Measurements from ENCODE around the gene LRRC73. TPM values are rescaled to one million over a fixed set of nuclear protein-coding genes. Genes with fewer than 3 reads are reported as not detected.

Gene LRRC73
- total RNA-seq, 1 experiment from 2014 or later, result 0.37 TPM

DNA sequence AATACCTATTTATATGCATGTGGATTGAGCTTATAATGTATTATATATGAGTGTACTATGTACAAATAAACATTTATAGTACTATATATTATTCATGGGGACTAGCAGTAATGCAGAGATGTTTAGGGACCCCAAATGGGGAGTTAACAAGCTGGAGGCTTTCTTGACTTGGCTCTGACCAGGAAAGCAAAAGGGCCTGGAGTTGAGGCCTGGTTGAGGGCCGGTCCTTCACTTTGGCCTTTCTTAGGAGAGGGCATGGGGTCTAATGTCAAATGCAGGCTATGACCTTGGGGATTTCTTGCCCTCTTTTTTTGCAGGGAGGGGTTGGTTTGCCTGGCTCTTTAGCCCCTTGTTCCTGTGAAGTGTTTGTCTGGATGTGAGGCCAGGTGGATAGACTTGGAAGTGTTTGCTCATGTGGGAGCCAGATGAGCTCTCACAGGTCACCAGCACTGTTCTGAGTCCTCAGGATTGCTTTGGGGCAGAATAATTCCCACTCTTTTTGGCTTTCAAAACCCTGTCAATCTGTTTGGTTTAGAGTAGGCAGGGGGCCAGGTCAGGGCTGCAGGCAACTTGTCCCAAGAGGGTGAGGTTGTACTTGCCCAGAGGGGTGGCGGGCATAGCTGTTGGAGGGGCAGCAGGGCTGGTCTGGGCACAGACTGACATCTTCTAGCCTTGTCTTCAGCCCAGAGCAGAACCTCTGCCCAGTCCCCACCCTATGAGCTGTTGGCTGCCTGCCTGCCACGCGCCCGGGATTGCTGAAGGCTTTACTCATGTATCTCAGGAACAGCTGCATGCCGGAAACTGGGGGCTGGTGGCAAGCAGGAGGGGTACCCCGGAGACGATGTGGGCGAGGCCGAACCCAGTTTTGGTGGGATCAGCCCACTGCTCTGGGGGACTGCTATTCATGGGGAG lies 18.1 kb downstream of the LRRC73 start:
- CTCF ChIA-PET, result interaction anchor here (0.6 to 9.0 kb wide), 4 partner anchors 13 to 233 kb away, joined by 3 to 102 read pairs (median 48); partner anchors contain the start of gene DLK2
- TF ChIP-seq CTCF (IDR thresholded peaks at IDR 0.05; ENCODE audit: unreplicated experiment), result no peak
- POLR2A ChIA-PET, result interaction anchor here (0.5 to 9.6 kb wide), 15 partner anchors 12 to 325 kb away, joined by 3 to 209 read pairs (median 4); partner anchors contain the start of genes ABCC10, DLK2, GTPBP2 and POLR1C
- Mint-ChIP-seq H3K9me3 (ENCODE audit: unreplicated experiment) (no peaks in the 10 kb centered on the region), H3K4me1 (ENCODE audit: insufficient read depth, unreplicated experiment) (peaks cover 58% of the 10 kb centered on the region), H3K36me3 (ENCODE audit: insufficient read depth, unreplicated experiment) (peaks cover 24% of the 10 kb centered on the region), H3K4me3 (ENCODE audit: unreplicated experiment) (peak overlapping the region; percentile 45), H3K27me3 (ENCODE audit: insufficient read depth, unreplicated experiment) (no peaks in the 10 kb centered on the region), H3K27ac (ENCODE audit: low read depth, unreplicated experiment) (peak overlapping the region; percentile 50)
- intact Hi-C loops (cut with micrococcal nuclease), result no loop called here
- DNase-seq (ENCODE audit: unreplicated experiment), result peak; percentile 84
- no TSS peak for BruUV-seq (replicated peaks)

GRCh38 chr6:43490523-43490939 lies 19.6 kb downstream of the LRRC73 start:
- Mint-ChIP-seq H3K9me3 (ENCODE audit: unreplicated experiment) (no peaks in the 10 kb centered on the region), H3K4me1 (ENCODE audit: insufficient read depth, unreplicated experiment) (peaks cover 46% of the 10 kb centered on the region), H3K27me3 (ENCODE audit: insufficient read depth, unreplicated experiment) (no peaks in the 10 kb centered on the region), H3K36me3 (ENCODE audit: insufficient read depth, unreplicated experiment) (peaks cover 25% of the 10 kb centered on the region), H3K4me3 (ENCODE audit: unreplicated experiment) (no peak overlapping the region), H3K27ac (ENCODE audit: low read depth, unreplicated experiment) (peak overlapping the region; percentile 58)
- TF ChIP-seq CTCF (IDR thresholded peaks at IDR 0.05; ENCODE audit: unreplicated experiment), result no peak
- no peak for DNase-seq (ENCODE audit: unreplicated experiment)
- intact Hi-C loops (cut with micrococcal nuclease), result no loop called here
- POLR2A ChIA-PET, result interaction anchor here (1.4 to 9.6 kb wide), 5 partner anchors 10 to 63 kb away, joined by 3 to 209 read pairs (median 10); partner anchors contain the start of genes ABCC10, DLK2, POLR1C and TJAP1
- BruUV-seq (replicated peaks), result no TSS peak
- CTCF ChIA-PET, result interaction anchor here (0.6 to 9.0 kb wide), 5 partner anchors 15 to 128 kb away, joined by 3 to 93 read pairs (median 3); partner anchors contain the start of gene DLK2

DNA sequence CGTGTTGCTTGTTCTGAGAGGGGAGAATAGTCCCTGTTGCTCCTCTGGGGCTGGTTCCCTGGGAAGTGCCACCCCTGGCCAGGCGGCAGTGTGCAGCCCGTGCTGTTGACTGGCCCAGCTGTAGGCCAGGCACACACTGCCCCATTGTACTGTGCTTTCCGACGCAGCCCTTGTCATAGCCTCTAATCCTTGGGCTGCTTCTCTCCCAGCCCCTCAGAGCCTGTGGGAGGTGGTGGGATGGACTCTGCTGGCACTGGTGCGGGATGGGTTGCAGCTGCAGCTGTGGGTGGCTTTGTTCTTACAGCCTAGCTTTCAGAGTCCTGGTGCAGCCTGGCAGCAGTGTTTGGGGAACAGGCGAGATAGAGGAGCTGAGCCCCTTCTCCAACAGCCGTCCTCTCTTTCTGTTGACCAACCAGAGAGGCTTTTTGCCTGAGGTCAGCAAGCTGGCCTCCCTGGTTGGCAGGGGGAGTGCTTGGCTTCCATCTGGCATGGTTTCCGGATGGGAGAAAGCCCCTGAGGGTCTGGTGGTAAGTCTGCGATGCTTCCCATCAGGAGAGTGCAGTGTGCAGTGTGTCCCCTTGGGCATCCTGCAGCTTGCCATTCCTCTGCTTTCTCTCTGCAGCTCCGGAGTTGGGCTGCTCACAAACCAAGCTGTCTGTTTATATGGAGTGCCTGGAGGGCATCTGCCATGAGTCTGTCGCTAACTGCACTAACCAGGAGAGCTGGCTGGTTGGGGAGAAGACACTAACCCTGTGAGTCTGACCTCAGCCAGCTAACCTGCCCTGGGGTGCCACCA lies 20.7 kb downstream of the LRRC73 start:
- no TSS peak for BruUV-seq (replicated peaks)
- Mint-ChIP-seq H3K36me3 (ENCODE audit: insufficient read depth, unreplicated experiment) (peaks cover 25% of the 10 kb centered on the region), H3K4me3 (ENCODE audit: unreplicated experiment) (no peak overlapping the region), H3K4me1 (ENCODE audit: insufficient read depth, unreplicated experiment) (peaks cover 37% of the 10 kb centered on the region), H3K27me3 (ENCODE audit: insufficient read depth, unreplicated experiment) (no peaks in the 10 kb centered on the region), H3K9me3 (ENCODE audit: unreplicated experiment) (no peaks in the 10 kb centered on the region), H3K27ac (ENCODE audit: low read depth, unreplicated experiment) (peak overlapping the region; percentile 58)
- no peak for DNase-seq (ENCODE audit: unreplicated experiment)
- TF ChIP-seq CTCF (IDR thresholded peaks at IDR 0.05; ENCODE audit: unreplicated experiment), result no peak
- POLR2A ChIA-PET, result interaction anchor here (0.6 to 3.6 kb wide), 3 partner anchors 8 to 27 kb away, joined by 3 to 10 read pairs (median 3); partner anchors contain the start of genes POLR1C and YIPF3
- intact Hi-C loops (cut with micrococcal nuclease), result no loop called here
- CTCF ChIA-PET, result interaction anchor here (0.6 to 1.1 kb wide), 4 partner anchors 13 to 598 kb away, joined by 3 to 5 read pairs (median 4); partner anchors contain the start of gene TJAP1

Data from MCF 10A (cell line).